GM21367 (cell line): Measurements from ENCODE around the gene ACVRL1.

ENCODE experiments used
- ATAC-seq: cut with Tn5 transposase; IDR thresholded peaks from one replicate; pipeline ENCODE4 v1.9.1; 2021; ENCODE audit not compliant: unreplicated experiment

The ACVRL1 gene

DNA sequence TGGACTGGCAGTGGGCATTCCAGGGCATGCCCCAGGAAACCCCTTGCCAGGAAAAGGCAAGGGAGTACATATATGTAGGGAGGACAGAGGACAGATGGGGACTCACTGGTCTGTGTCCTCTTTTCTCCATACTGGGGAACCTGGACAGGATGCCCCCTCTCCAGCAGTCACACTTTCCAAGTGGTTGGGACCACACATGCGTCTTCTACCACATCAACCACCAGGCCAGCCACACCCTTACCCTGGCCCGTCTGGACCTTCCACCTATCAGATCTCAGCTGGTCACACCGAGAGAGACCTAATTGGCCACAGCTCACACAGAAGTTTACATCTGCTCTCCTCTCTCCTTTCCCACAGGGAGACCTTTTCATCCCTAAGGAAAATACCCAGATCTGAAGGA, 11.1 kb upstream of the ACVRL1 start:
- ATAC-seq, result no peak

DNA sequence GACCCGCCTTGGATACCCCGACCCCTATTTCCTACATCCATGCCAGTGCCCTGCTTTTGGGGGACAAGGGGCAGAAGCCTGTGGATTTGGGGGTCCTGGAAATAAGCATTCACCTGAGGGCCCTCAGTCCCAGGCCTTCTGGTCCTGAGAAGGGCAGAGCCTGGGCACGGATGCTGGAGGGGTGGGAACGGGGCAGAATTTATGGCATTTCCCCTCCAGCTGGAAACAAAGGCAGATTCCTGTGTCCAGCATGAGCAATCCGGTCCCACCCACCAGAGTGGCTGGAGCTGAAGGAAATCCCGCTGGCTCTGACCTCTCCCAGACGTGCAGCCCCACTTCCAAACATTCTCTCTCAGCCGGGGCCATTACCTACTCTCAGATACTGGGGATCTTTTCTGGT, 10.1 kb upstream of the ACVRL1 start:
- ATAC-seq, result no peak

DNA sequence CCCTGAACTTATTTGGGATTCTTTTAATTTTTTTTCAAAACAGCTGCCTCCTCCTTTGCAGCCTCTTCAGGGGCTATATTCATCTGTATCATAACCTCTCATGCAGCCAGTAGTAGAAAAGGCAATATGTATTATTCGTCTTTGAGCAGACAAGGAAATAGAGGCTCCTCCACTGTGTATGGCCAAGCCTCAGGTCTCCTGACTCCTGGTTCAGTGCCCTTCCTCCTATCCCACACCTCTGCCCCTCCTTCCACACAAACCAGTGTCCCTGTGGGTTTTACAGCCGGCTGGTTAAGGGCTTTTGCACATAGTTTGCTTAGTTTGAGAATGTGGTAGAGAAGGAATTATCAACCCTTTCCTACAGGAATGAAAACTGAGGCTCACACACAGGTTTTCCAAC, 8.8 kb upstream of the ACVRL1 start:
- ATAC-seq, result no peak

DNA sequence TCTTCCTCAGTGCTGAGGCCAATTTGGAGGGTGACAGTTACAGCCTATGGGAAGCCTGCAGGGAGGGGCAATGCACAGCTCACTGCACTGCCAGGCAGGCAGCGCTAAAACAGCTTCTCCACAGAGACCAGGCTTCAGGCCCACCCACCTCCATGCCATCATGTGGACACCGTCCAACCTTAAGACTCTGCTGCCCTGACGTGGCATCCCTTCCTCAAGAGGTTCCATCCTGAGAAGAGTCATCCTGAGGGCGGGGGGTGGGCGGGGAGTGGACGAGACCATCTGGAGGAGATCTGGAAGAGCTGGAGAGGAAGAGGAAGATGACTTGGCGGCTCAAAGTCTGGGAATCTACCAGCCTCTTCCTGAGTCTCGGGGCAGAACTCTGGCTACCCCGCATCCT, 8.4 kb upstream of the ACVRL1 start:
- no peak for ATAC-seq

DNA sequence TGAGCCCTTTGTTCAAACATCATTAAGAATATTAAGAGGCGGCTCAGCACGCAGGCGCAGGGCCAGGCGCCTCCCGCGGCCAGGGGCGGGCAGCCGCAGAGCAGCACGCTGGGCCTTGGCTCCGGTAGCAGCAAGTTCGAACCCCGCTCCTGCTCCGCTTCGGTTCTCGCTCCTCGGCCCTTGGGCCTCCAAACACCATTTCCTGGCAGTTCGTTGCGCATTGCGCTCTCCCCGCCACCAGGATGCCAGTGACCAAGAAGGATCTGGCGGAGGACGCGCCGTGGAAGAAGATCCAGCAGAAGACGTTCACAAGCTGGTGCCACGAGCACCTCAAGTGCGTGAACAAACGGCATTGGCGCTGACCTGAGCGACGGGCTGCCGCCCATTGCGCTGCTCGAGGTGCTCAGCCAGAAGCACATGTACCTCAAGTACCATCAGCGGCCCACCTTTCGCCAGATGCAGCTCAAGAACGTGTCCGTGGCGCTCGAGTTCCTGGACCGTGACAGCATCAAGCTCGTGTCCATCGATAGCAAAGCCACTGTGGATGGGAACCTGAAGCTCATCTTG, 6.9 kb upstream of the ACVRL1 start:
- no peak for ATAC-seq

DNA sequence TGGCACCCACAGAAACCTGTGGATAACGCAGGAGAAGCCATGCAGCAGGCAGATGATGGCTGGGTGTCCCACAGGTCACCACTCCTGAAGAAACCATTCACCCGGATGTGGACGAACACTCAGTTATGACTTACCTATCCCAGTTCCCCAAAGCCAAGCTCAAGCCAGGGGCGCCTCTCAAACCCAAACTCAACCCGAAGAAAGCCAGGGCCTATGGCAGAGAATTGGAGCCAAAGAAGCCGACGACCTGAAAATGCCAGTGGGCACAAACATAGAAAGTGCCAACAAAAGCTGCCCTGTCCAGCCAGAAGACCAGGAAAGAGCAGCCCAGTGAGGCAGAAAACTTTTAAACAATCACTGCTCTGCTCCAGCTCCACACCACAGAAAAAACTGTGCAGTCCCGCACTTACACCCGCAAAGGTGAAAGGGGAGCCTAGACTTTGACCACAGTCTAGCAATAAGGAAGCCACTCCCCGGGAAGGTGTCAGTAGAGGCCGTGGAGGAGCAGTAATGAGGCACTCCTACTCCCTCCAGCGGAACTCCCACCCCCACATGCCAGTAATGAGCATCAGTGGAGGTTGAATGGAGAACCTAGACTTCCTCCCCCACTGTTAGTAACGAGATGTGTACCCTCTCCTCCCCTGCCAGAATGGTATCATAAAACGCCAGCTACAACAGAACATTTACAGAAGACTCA, 6.0 kb upstream of the ACVRL1 start:
- no peak for ATAC-seq

DNA sequence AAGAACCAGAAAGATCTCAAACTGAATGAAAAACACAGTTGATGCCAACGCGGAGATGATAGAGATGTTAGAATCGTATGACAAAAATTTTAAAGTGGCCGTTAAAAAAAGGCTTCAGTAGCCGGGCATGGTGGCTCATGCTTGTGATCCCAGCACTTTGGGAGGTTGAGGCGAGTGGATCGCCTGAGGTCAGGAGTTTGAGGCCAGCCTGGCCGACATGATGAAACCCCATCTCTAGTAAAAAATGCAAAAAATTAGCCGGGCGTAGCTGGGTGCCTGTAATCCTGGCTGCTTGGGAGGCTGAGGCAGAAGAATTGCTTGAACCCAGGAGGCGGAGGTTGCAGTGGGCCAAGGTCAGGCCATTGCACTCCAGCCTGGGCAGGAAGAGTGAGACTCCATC, 5.4 kb upstream of the ACVRL1 start:
- ATAC-seq, result no peak

DNA sequence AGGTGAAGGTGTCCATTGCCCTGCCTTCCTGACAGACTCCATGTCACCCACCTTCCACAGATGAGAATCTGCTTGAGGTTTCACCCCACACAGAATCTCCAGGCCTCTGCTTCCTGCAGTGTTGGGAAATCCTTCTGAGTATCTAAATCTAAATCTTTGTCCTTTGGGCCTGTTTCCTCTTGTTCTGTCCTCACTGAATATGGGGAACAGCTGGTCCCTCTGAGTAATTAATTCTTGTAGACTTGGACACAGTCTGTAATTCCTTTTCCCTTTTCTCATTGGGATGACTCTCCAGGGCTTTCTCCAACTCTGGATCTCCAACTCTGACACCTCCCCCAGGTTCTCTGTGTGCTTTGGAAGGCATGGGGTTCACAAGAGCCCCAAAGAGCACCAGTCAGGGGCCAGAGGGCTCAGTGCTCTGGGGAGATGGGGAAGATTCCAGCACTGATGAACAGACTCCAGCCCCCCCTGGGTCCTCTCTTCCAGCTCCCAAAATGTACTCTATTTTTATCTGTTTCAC, 2.3 kb upstream of the ACVRL1 start:
- ATAC-seq, result no peak

DNA sequence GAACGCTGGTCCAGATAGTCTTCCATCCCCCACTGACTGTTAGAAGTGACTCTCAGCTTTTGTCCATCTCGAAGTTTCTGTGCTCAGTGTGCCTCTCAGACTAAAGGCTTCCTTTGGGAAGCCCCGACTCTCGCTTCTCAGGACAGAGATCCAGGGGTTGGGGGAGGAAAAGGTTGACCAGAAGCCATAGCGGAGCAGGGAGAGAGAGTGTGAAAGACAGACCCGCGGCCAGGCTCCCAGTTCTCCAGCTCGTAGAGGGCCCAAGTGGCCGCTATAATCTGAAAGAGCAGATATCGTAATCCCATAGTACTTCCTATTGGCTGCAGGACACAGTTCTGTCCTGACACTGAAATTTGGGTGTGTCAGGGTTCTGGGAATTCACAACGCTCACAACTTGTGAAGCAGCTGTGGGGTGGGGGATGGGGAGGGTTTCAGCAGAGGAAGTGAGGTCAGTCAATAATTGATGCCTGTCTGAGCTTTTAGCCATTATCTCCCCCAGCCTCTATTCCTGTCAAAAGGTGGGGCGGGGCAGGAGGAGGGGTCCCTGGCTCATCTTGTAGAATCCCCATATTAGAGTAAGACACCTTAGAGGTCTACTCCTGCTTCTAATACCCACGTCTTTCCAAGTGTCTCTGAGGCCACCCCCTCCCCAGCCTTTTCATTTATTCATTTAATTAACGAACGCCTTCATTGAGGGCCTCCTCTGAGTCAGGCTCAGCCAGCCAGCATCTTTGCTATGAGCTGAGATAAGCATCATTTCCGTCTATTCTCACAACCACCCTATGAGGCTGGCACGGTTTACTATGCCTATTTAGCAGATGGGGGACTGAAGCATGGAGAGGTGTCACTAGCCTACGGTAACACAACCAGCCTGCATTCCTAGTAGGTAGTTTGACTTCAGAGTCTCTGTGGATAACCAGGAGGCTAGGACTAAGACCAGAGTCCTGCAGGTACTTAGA, 1.6 kb upstream of the ACVRL1 start:
- no peak for ATAC-seq

DNA sequence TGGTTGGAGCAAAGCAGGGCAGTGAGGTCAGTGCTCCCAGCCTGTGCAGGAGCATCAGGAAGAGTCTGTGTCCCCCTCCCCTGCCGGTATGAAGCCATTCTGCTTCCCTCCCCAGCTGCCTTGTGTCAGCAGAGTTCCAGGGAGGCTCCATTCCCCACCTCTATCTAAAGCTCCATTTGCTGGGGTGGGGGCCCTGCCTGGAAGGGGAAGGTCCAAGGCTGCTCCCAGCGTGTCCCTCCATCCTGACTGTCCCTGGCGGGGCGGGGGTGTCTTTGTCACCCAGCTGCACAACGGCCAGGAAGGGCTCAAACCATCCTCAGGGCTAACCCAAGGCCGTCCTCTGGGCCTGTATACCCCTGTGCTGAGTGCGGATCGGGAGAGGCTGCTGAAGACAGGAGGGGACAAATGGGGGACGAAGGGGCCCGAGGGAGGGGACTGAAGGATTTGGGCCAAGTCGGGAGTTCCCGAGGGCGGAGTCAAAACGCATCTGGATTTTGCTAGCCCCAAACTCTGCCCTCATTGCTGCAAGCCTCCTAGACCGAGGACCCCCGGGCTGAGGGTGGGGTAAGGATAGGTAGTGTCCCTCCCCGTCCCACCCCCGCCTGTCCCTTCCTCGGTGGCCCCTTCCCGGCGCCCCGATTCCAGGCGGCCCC, 748 bp upstream of the ACVRL1 start:
- no peak for ATAC-seq

DNA sequence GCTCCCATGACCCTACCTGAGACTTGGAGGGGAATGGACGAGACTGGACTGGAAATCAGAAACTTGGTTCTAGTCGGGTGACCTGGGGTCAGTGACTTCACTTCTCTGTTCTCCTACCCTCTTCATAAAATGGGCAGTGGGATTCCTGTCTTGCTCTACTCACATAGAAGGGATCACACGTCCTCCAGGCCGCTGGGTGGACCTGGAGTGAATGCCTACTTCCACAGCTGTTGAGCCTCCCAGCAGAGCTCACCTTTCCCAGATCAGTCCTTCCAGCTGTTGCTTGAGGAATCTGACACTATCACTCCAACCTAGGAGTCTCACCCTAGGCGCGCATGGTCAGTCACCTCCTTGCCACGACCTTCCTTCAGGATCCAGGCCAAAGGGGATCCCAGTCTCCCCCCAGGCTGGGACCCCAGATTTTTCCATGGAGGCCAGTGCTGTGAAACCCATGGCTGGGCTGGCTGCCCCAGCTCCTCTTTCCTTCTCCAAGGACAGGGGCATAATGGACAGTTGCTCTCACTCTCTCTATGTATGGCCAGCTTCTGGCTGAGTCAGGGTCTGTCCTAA, 637 bp downstream of the ACVRL1 start:
- no peak for ATAC-seq

DNA sequence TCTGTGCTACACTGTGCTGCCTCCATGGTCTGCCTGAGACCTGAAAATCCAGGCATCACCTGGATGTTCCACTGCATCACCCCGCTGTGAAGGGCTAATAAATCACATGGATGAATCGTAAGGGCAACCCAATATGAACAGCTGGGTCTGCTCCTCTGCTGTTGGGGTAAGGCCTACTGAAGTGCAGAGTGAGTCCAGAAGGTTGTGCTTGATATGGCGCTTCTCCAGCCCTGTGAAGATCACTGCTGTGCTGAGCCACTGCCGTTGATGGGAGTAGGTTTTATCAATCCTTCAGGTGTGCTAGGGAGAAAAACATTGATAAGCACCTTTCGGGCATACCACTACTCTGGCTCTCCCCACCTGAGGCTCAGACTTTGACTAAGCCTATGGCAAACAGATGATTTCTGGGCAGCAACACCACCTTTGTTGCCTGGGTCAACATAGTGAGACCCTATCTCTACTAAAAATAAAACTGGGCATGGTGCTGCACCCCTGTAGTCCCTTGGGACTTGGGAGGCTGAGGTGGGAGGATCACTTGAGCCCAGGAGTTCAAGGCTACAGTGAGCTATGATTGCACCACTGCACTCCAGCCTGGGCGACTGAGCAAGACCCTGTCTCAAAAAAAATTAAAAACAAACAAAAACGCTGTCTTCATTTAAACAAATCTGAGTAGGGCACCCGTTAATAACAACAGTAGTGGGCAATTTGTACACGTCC, 1.7 kb downstream of the ACVRL1 start:
- no peak for ATAC-seq

DNA sequence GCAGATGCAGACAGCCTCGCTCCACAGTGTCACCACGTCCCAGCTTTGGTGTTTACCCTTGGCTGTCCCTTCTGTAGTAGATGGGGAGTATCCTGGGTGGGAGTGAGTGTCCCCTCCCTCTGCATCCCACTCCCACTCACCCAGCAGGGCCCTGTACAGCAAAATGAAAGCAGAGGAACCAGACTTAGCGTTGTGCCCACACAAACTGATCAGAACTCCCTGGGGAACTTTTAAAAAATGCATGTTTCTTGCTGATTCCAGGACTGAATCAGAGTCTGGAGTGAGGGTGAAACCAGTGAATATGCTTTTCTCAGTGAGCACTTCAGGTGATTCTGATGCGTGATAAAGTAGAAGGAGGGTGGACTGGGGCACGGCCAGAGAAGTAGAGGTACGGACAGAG, 2.9 kb downstream of the ACVRL1 start:
- no peak for ATAC-seq

DNA sequence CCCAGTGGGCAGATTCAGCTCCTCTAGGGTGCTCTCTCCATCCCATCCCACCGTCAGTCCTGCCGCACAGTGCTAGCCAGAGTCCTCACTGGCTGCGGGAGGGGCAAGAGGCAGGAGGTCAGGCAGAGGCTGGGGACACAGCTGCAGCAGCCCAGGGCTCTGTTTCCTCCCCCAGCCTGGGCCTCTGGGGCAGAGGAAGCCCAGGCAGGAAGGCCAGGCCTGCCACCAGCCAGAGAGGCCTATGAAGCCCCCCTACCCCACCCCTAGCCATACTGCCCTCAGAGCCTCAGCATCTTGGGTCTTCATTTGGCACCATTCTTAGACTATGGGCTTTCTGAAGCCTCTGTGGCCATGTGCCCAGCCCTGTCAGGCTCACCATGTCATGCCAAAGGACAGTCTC, 3.4 kb downstream of the ACVRL1 start:
- no peak for ATAC-seq

DNA sequence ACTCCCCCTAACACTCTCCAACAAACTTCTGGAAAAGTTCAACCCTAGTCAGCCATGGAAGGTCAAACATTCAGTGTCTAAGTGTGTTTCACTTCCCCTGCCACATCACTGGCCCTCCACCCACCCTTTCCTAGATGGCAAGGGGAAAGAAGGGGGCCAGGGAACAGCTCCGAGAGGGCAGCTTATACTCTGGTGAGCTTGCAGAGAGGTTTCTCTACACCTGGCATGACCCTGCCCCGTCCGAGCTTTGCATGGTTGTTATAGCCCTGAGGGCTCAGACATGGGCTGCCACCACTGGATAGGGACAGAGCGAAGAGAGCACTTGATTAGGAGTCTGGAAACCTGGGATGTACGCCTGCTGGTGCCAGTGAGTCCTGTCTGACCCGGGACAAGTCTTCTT, 4.0 kb downstream of the ACVRL1 start:
- ATAC-seq, result no peak

DNA sequence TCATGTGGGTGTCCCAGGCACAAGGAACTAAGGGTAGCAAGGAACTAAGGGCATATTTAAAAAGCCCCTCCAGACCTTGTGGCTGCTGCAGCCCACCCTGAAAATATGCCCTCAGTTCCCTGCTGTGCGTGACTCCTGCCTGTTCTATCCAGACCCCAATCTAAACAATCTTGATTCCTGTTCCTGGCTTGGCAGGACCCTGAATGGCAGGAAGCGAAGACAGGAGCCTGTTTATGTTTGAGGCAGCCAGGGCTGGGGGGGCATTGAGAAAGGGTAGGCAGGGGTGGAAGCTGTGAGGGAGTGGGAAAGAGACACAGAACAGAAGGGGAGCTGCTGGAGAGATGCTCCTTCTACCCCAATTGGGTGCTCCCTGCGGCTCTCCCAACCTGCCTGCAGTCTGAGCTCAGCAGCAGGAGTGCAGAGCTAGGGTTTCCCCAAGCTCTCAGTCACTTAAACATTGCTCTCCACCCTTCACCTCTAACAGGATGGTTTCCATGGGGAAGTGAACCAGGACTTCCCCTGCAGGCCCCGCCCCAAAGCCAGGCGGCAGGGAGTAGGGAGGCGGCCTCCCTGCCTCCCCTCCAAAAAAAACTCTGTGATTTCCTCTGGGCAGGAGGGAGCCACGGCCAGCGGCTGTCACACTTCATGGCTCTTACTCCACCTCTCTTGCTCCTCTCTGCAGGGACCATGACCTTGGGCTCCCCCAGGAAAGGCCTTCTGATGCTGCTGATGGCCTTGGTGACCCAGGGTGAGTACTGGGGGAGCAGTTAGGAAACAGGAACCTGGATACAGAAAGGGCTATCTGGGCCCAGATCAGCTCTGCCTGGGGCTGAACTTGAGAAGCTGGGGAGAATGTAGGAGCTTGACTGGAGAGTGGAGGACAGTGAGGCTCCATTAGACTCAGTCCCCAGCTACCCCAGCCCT, 4.7 kb downstream of the ACVRL1 start:
- no peak for ATAC-seq

DNA sequence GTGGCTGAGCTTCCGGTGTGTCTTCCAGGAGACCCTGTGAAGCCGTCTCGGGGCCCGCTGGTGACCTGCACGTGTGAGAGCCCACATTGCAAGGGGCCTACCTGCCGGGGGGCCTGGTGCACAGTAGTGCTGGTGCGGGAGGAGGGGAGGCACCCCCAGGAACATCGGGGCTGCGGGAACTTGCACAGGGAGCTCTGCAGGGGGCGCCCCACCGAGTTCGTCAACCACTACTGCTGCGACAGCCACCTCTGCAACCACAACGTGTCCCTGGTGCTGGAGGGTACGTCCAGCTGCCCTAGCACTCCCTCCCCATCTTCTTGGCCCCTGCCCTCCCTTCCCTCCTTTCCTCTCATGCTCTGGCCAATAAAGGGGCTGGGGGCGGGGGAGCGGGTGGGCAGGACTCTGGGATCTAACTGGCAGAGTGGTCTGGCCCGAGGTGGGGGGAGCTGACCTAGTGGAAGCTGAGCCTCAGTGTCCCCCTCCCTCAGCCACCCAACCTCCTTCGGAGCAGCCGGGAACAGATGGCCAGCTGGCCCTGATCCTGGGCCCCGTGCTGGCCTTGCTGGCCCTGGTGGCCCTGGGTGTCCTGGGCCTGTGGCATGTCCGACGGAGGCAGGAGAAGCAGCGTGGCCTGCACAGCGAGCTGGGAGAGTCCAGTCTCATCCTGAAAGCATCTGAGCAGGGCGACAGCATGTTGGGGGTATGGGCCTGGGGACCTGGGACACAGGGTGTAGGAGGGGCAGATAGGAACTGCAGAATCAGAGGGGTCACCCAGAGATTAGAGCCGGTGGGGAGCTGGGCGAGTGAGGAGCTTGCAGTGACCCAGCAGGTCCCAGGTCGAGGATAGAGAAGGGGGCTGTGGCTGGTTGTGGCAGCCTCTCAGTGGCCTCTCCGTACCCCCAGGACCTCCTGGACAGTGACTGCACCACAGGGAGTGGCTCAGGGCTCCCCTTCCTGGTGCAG, 6.0 kb downstream of the ACVRL1 start:
- ATAC-seq, result no peak
